Naive thymus-derived CD4-positive, alpha-beta T cell (primary cell): ENCODE data around the gene LCN6. TPM values are rescaled to one million over a fixed set of nuclear protein-coding genes. Genes with fewer than 3 reads are reported as not detected.

Experiments used
- ATAC-seq: fragments of 150-1000 bp; cut with Tn5 transposase; 2 replicates; pipeline ENCODE4 v1.10.0; 2021; ENCODE audit warnings: mild to moderate bottlenecking, moderate library complexity
- CTCF ChIA-PET: fragments of 350-600 bp; sonication (Branson Sonifier 250); formaldehyde crosslinking; loops from one replicate; lab custom pipeline; 2021; ENCODE audit warnings: antibody characterized with exemption; lab: Charles Lee
- POLR2A ChIA-PET: fragments of 350-600 bp; sonication (Branson Sonifier 250); formaldehyde crosslinking; loops from one replicate; lab custom pipeline; 2021; ENCODE audit warnings: antibody characterized with exemption, inconsistent platforms; lab: Charles Lee
- DNase-seq, 9 donors: peaks; one replicate each; pipeline versions ENCODE4 v3.0.0 to v3.0.0-alpha.2; 2020 to 2022; ENCODE audit warnings: mixed read lengths in 1 of 9
- H3K27ac ChIP-seq: one replicate; pipeline ENCODE4 v1.7.0; 2013; ENCODE audit warnings: mild to moderate bottlenecking, low read depth, low read length, moderate library complexity
- H3K27me3 ChIP-seq, 2 donors: one replicate each; pipeline ENCODE4 v1.7.0; 2013; ENCODE audit warnings: low read length in 2 of 2, mild to moderate bottlenecking in 2 of 2, moderate library complexity in 2 of 2; ENCODE audit not compliant: control insufficient read depth in 2 of 2, insufficient read depth in 2 of 2
- H3K36me3 ChIP-seq, 3 experiments: 1 replicate in 2 of 3; 2 replicates in 1 of 3; pipeline ENCODE4 v1.7.0; 2013; ENCODE audit warnings: low read length in 3 of 3, mild to moderate bottlenecking in 3 of 3, moderate library complexity in 1 of 3; ENCODE audit not compliant: insufficient read depth in 3 of 3, control insufficient read depth in 2 of 3
- H3K4me1 ChIP-seq, 2 donors: one replicate each; pipeline ENCODE4 v1.7.0; 2013; ENCODE audit warnings: low read length in 2 of 2, mild to moderate bottlenecking in 2 of 2, moderate library complexity in 1 of 2; ENCODE audit not compliant: control insufficient read depth in 2 of 2, insufficient read depth in 2 of 2
- H3K4me3 ChIP-seq: 2 replicates; pipeline ENCODE4 v1.7.0; 2013; ENCODE audit warnings: mild to moderate bottlenecking, low read length
- H3K9me3 ChIP-seq, 3 experiments: 1 replicate in 2 of 3; 2 replicates in 1 of 3; pipeline ENCODE4 v1.7.0; 2013; ENCODE audit warnings: low read length in 3 of 3; ENCODE audit not compliant: control insufficient read depth in 2 of 3
- H3K27ac Mint-ChIP-seq, 9 donors: one replicate each; pipeline ENCODE4 v1.8.0; 2020 to 2022; ENCODE audit warnings: mixed read lengths in 9 of 9, mild to moderate bottlenecking in 8 of 9, moderate library complexity in 5 of 9, inconsistent platforms in 2 of 9
- H3K27me3 Mint-ChIP-seq, 5 donors: one replicate each; pipeline ENCODE4 v1.8.0; 2021 to 2022; ENCODE audit warnings: mixed read lengths in 5 of 5, mild to moderate bottlenecking in 1 of 5
- H3K36me3 Mint-ChIP-seq, 5 donors: one replicate each; pipeline ENCODE4 v1.8.0; 2020 to 2022; ENCODE audit warnings: mixed read lengths in 5 of 5, mild to moderate bottlenecking in 3 of 5, inconsistent platforms in 1 of 5
- H3K4me1 Mint-ChIP-seq, 7 donors: one replicate each; pipeline ENCODE4 v1.8.0; 2020 to 2022; ENCODE audit warnings: mixed read lengths in 7 of 7, mild to moderate bottlenecking in 3 of 7, inconsistent platforms in 1 of 7
- H3K4me3 Mint-ChIP-seq, 10 donors: one replicate each; pipeline ENCODE4 v1.8.0; 2020 to 2022; ENCODE audit warnings: mild to moderate bottlenecking in 10 of 10, mixed read lengths in 10 of 10, moderate library complexity in 6 of 10, inconsistent platforms in 2 of 10
- H3K9me3 Mint-ChIP-seq, 11 donors: one replicate each; pipeline ENCODE4 v1.8.0; 2020 to 2022; ENCODE audit warnings: mixed read lengths in 11 of 11, mild to moderate bottlenecking in 4 of 11, inconsistent platforms in 1 of 11, moderate library complexity in 1 of 11
- intact Hi-C, 2 donors: fragments of 100-400 bp; cut with micrococcal nuclease; formaldehyde crosslinking; loops; one replicate each; pipeline ENCODE4 v1.15.1; 2023
- microRNA-seq: library from miRNA; unstranded; fragments of <30 nt; microRNA quantifications from one replicate; pipeline ENCODE4 v1.2.0, GENCODE V29; 2022; ENCODE audit warnings: borderline microRNAs expressed
- polyA plus RNA-seq, 2 donors: library from polyadenylated mRNA; unstranded; fragments of 300-500 nt; fragmentation: Illumina TruSeq; gene quantifications; one replicate each; pipeline ENCODE4 v1.2.3, GENCODE V29; 2021
- total RNA-seq, 6 experiments: library from RNA in 5 of 6; stranded (reverse) in 5 of 6; gene quantifications; 1 replicate in 5 of 6; 2 replicates in 1 of 6; pipeline ENCODE4 v1.2.3 and lab custom pipeline; 2021 to 2026

LCN6 gene
- total and polyA plus RNA-seq, 7 experiments from 2014 or later = not detected

DNA sequence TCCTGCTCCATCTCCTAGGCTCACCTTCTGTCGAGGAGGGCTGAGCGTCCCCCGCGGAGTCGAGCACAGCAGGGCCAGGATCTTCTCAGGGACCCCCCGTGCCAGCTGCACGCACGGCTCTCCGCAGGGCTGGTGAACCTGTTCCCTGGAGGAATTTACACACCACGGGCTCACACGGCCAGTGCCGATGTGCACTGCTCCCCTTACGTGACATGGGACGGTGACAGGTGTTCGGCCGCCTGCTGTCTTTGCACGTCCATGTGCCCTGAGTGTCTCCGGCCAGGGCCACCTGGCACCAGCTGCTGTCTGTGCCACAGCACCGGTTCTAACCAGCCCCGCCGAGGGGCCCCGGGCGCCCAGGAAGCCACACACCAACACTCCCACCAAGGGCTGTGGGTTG, 52.4 kb downstream of the LCN6 start:
- ChIA-PET POLR2A (no interaction called here), CTCF (no interaction called here)
- Mint-ChIP-seq H3K27ac (no peak overlapping the region), H3K36me3 (no peaks in the 10 kb centered on the region), H3K4me1 (peaks cover under 1 to 13% (median 7%) of the 10 kb centered on the region in 7 donors), H3K9me3 (peaks cover 0 to 2% (median 0%) of the 10 kb centered on the region in 11 donors), H3K4me3 (no peak overlapping the region), H3K27me3 (peaks cover 0 to 10% (median 5%) of the 10 kb centered on the region in 5 donors)
- intact Hi-C loops = no loop called here
- Histone ChIP-seq H3K27ac (no peak overlapping the region), H3K27me3 (no peaks in the 10 kb centered on the region), H3K4me3 (no peak overlapping the region), H3K4me1 (peaks cover 4 to 9% of the 10 kb centered on the region in 2 donors), H3K9me3 (no peaks in the 10 kb centered on the region), H3K36me3 (no peaks in the 10 kb centered on the region)
- DNase-seq (no peak), ATAC-seq (no peak)

DNA sequence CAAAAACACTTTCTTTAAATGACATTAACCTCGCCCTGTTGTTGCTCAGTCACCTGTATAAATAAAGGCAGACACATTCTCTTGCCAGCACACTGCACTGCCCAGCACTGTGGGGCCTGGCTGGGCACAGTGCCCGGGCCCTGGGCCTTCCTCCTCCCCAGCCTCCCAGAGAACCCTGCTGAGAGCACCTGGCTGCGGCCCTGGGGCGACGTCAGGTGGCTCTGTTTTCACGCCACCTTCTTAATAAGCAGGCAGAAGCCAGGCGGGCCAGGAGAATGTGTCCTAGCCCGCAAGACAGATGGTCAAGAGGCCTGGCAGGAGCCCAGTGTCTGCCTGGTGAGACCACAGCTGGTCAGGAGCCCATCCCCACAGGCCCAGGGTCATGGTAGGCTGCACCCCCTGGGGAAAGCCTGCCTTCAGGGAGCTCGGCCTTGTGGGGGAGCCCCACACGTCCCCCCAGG, 52.9 kb downstream of the LCN6 start:
- H3K27me3 Mint-ChIP-seq = peaks cover 0 to 10% (median 5%) of the 10 kb centered on the region in 5 donors
- H3K4me3 Mint-ChIP-seq = peak overlapping the region in 1 of 10 donors; percentile 38
- POLR2A ChIA-PET = no interaction called here
- no peaks in the 10 kb centered on the region for H3K36me3 Mint-ChIP-seq
- H3K4me1 Mint-ChIP-seq = peaks cover 0 to 11% (median 4%) of the 10 kb centered on the region in 7 donors
- H3K4me3 ChIP-seq = no peak overlapping the region
- H3K27ac Mint-ChIP-seq = no peak overlapping the region
- no peaks in the 10 kb centered on the region for H3K9me3 ChIP-seq
- no peaks in the 10 kb centered on the region for H3K36me3 ChIP-seq
- H3K27ac ChIP-seq = no peak overlapping the region
- peaks cover 0 to 2% (median 0%) of the 10 kb centered on the region in 11 donors for H3K9me3 Mint-ChIP-seq
- H3K4me1 ChIP-seq = peaks cover 0 to 4% of the 10 kb centered on the region in 2 donors
- ATAC-seq = no peak
- no peak for DNase-seq
- CTCF ChIA-PET = no interaction called here
- intact Hi-C loops = no loop called here
- H3K27me3 ChIP-seq = no peaks in the 10 kb centered on the region

DNA sequence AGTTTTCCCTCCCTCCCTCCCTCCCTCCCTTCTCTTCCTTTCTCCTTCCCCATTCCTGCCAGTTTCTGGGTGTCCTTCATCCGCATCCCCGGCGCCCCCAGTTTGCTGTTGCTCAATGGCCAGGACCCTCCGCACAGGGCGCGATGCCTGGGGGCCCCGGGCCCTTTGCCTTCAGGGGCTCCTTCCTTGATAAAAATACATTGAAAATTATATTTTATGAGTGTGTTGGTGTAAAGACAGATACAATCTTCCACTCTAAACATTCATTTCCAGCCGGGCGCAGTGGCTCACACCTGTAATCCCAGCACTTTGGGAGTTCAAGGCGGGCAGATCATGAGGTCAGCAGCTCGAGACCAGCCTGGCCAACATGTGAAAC, 53.5 kb downstream of the LCN6 start:
- no peaks in the 10 kb centered on the region for H3K36me3 Mint-ChIP-seq
- CTCF ChIA-PET = no interaction called here

GRCh38 chr9:136694163-136694871, 54.0 kb downstream of the LCN6 start:
- ChIA-PET POLR2A (interaction anchor here (0.5 kb wide), 1 partner anchor 554 kb away, joined by 4 read pairs; no protein-coding TSS in a partner anchor), CTCF (no interaction called here)
- intact Hi-C loops = loop anchor here in 1 of 2 donors (1.0 kb wide), 1 partner anchor 209 kb away; no protein-coding TSS in a partner anchor
- H3K4me3 ChIP-seq = no peak overlapping the region
- no peaks in the 10 kb centered on the region for H3K36me3 ChIP-seq
- peaks cover 0 to 8% (median 0%) of the 10 kb centered on the region in 7 donors for H3K4me1 Mint-ChIP-seq
- H3K27me3 ChIP-seq = no peaks in the 10 kb centered on the region
- H3K4me1 ChIP-seq = no peaks in the 10 kb centered on the region
- no peaks in the 10 kb centered on the region for H3K9me3 Mint-ChIP-seq
- ATAC-seq = peak; percentile 70
- H3K4me3 Mint-ChIP-seq = no peak overlapping the region
- peak in 1 of 9 donors; percentile 53 for DNase-seq
- H3K27me3 Mint-ChIP-seq = peaks cover 0 to 9% (median 5%) of the 10 kb centered on the region in 5 donors
- H3K27ac Mint-ChIP-seq = no peak overlapping the region
- H3K9me3 ChIP-seq = no peaks in the 10 kb centered on the region
- no peaks in the 10 kb centered on the region for H3K36me3 Mint-ChIP-seq
- H3K27ac ChIP-seq = no peak overlapping the region

More for the DNA sequence above, 53.5 kb downstream of the LCN6 start:
- Mint-ChIP-seq H3K27ac (no peak overlapping the region), H3K9me3 (no peaks in the 10 kb centered on the region), H3K27me3 (peaks cover 0 to 9% (median 5%) of the 10 kb centered on the region in 5 donors), H3K4me3 (no peak overlapping the region), H3K4me1 (peaks cover 0 to 8% (median 0%) of the 10 kb centered on the region in 7 donors)
- no peak for ATAC-seq
- DNase-seq = no peak
- no peaks in the 10 kb centered on the region for H3K36me3 ChIP-seq
- intact Hi-C loops = loop anchor here in 1 of 2 donors (1.0 kb wide), 1 partner anchor 210 kb away; no protein-coding TSS in a partner anchor
- no peak overlapping the region for H3K27ac ChIP-seq
- H3K27me3 ChIP-seq = no peaks in the 10 kb centered on the region
- H3K9me3 ChIP-seq = no peaks in the 10 kb centered on the region
- no peak overlapping the region for H3K4me3 ChIP-seq
- no peaks in the 10 kb centered on the region for H3K4me1 ChIP-seq
- POLR2A ChIA-PET = no interaction called here

Small RNAs within 50 kb of the gene (microRNA-seq; reads per million reads assigned to microRNA genes)
- gene MIR6722 = not detected

Other genes starting within 250 kb of the LCN6 start
- 10 to 100 TPM; 49.7 to 92.9 (median 58.0) TPM for gene NOTCH1, start 202.5 kb downstream of the LCN6 start, total RNA-seq
- 1 to 10 TPM; 1.9 to 7.1 TPM for gene NOTCH1, start 202.5 kb downstream of the LCN6 start, polyA plus RNA-seq
- gene EGFL7, start 85.6 kb downstream of the LCN6 start, total RNA-seq = 1 to 10 TPM in 1 of 5 experiments, under 1 TPM in 2, not detected in 2; 0.56 to 2.3 (median 0.97) TPM
- gene EGFL7, start 85.6 kb downstream of the LCN6 start, polyA plus RNA-seq = not detected
- gene AGPAT2, start 61.1 kb downstream of the LCN6 start, total RNA-seq = 10 to 100 TPM in 2 of 5 experiments, 1 to 10 TPM in 3; 2.3 to 20.6 (median 8.5) TPM
- gene AGPAT2, start 61.1 kb downstream of the LCN6 start, polyA plus RNA-seq = 10 to 100 TPM; 12.0 to 13.1 TPM
- gene DIPK1B, start 36.0 kb downstream of the LCN6 start, total RNA-seq = 1 to 10 TPM in 1 of 5 experiments, under 1 TPM in 2, not detected in 2; 0.46 to 1.6 (median 0.56) TPM
- gene DIPK1B, start 36.0 kb downstream of the LCN6 start, polyA plus RNA-seq = under 1 TPM; 0.11 to 0.31 TPM
- gene LCN10, start 5.6 kb downstream of the LCN6 start, total RNA-seq = 1 to 10 TPM in 3 of 5 experiments, under 1 TPM in 1, not detected in 1; 0.34 to 3.2 (median 1.2) TPM
- 1 to 10 TPM in 1 of 2 donors, under 1 TPM in 1; 0.45 to 1.1 TPM for gene LCN10, start 5.6 kb downstream of the LCN6 start, polyA plus RNA-seq
- gene LCN8, start 9.7 kb upstream of the LCN6 start, total RNA-seq = under 1 TPM in 1 of 5 experiments, not detected in 4; 0.83 TPM
- not detected for gene LCN8, start 9.7 kb upstream of the LCN6 start, polyA plus RNA-seq
- gene LCN15, start 16.0 kb upstream of the LCN6 start, total RNA-seq = not detected
- gene LCN15, start 16.0 kb upstream of the LCN6 start, polyA plus RNA-seq = not detected
- 10 to 100 TPM; 27.2 to 54.9 (median 36.2) TPM for gene TMEM141, start 42.8 kb upstream of the LCN6 start, total RNA-seq
- gene TMEM141, start 42.8 kb upstream of the LCN6 start, polyA plus RNA-seq = 10 to 100 TPM; 28.2 to 30.6 TPM
- gene CCDC183, start 47.8 kb upstream of the LCN6 start, total RNA-seq = 1 to 10 TPM in 4 of 5 experiments, under 1 TPM in 1; 0.36 to 6.6 (median 3.0) TPM
- gene CCDC183, start 47.8 kb upstream of the LCN6 start, polyA plus RNA-seq = under 1 TPM; 0.35 to 0.62 TPM
- gene RABL6, start 59.4 kb upstream of the LCN6 start, total RNA-seq = 100 to 1,000 TPM in 1 of 5 experiments, 10 to 100 TPM in 4; 59.6 to 100 (median 60.9) TPM
- gene RABL6, start 59.4 kb upstream of the LCN6 start, polyA plus RNA-seq = 10 to 100 TPM in 1 of 2 donors, 1 to 10 TPM in 1; 9.4 to 17.4 TPM
- 1 to 10 TPM in 3 of 5 experiments, under 1 TPM in 2; 0.81 to 7.5 (median 1.8) TPM for gene AJM1, start 94.0 kb upstream of the LCN6 start, total RNA-seq
- under 1 TPM in 1 of 2 donors, not detected in 1; 0.04 TPM for gene AJM1, start 94.0 kb upstream of the LCN6 start, polyA plus RNA-seq
- 100 to 1,000 TPM in 1 of 5 experiments, 10 to 100 TPM in 4; 17.7 to 167 (median 27.7) TPM for gene PHPT1, start 100.9 kb upstream of the LCN6 start, total RNA-seq
- 10 to 100 TPM; 57.0 to 75.7 TPM for gene PHPT1, start 100.9 kb upstream of the LCN6 start, polyA plus RNA-seq
- 10 to 100 TPM in 1 of 5 experiments, 1 to 10 TPM in 4; 3.7 to 27.7 (median 6.1) TPM for gene MAMDC4, start 103.8 kb upstream of the LCN6 start, total RNA-seq
- under 1 TPM in 1 of 2 donors, not detected in 1; 0.22 TPM for gene MAMDC4, start 103.8 kb upstream of the LCN6 start, polyA plus RNA-seq
- gene EDF1, start 117.8 kb upstream of the LCN6 start, total RNA-seq = 100 to 1,000 TPM; 224 to 369 (median 283) TPM
- gene EDF1, start 117.8 kb upstream of the LCN6 start, polyA plus RNA-seq = 100 to 1,000 TPM; 337 to 404 TPM
- 10 to 100 TPM; 14.6 to 72.8 (median 29.6) TPM for gene TRAF2, start 138.0 kb upstream of the LCN6 start, total RNA-seq
- 10 to 100 TPM; 11.9 to 29.1 TPM for gene TRAF2, start 138.0 kb upstream of the LCN6 start, polyA plus RNA-seq
- gene FBXW5, start 196.2 kb upstream of the LCN6 start, total RNA-seq = 100 to 1,000 TPM in 1 of 5 experiments, 10 to 100 TPM in 4; 54.3 to 105 (median 94.5) TPM
- 100 to 1,000 TPM in 1 of 2 donors, 10 to 100 TPM in 1; 59.1 to 113 TPM for gene FBXW5, start 196.2 kb upstream of the LCN6 start, polyA plus RNA-seq
- 1 to 10 TPM in 3 of 5 experiments, under 1 TPM in 2; 0.77 to 3.6 (median 1.4) TPM for gene C8G, start 196.7 kb upstream of the LCN6 start, total RNA-seq
- not detected for gene C8G, start 196.7 kb upstream of the LCN6 start, polyA plus RNA-seq
- gene LCN12, start 203.7 kb upstream of the LCN6 start, total RNA-seq = 1 to 10 TPM in 4 of 5 experiments, under 1 TPM in 1; 0.89 to 4.9 (median 2.6) TPM
- not detected for gene LCN12, start 203.7 kb upstream of the LCN6 start, polyA plus RNA-seq
- gene PTGDS, start 229.0 kb upstream of the LCN6 start, total RNA-seq = 10 to 100 TPM in 1 of 5 experiments, 1 to 10 TPM in 3, under 1 TPM in 1; 0.97 to 68.7 (median 4.3) TPM
- gene PTGDS, start 229.0 kb upstream of the LCN6 start, polyA plus RNA-seq = not detected
- 1 to 10 TPM in 1 of 5 experiments, under 1 TPM in 2, not detected in 2; 0.12 to 1.9 (median 0.13) TPM for gene LCNL1, start 234.5 kb upstream of the LCN6 start, total RNA-seq
- not detected for gene LCNL1, start 234.5 kb upstream of the LCN6 start, polyA plus RNA-seq
- 10 to 100 TPM; 54.8 to 78.2 (median 68.0) TPM for gene PAXX, start 243.9 kb upstream of the LCN6 start, total RNA-seq
- gene PAXX, start 243.9 kb upstream of the LCN6 start, polyA plus RNA-seq = 10 to 100 TPM; 49.3 to 59.1 TPM
- 10 to 100 TPM in 1 of 5 experiments, 1 to 10 TPM in 1, under 1 TPM in 2, not detected in 1; 0.46 to 13.0 (median 1.4) TPM for gene CLIC3, start 248.0 kb upstream of the LCN6 start, total RNA-seq
- under 1 TPM; 0.31 to 0.77 TPM for gene CLIC3, start 248.0 kb upstream of the LCN6 start, polyA plus RNA-seq